ENCODE results near the gene COL17A1. TPM values are rescaled to one million over a fixed set of nuclear protein-coding genes. Genes with fewer than 3 reads are reported as not detected.

COL17A1 gene
- total RNA-seq, 1 donor from 2014 or later, result 1.7 TPM

DNA sequence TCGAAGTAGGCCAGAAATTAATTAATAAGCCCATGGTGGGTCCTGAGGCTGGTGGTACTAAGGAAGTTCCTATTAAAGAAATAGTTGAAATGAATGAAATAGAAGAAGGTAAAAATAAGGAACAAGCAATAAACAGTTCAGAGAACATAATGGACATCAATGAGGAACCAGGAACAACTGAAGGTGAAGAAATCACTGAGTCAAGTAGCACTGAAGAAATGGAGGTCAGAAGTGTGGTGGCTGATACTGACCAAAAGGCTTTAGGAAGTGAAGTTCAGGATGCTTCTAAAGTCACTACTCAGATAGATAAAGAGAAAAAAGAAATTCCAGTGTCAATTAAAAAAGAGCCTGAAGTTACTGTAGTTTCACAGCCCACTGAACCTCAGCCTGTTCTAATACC is 82.8 kb downstream of the COL17A1 start:
- no peak overlapping the region for H3K4me3 ChIP-seq (ENCODE audit: low read depth, low read length)
- no peak for DNase-seq (ENCODE audit: low read depth)
- TF ChIP-seq, protein P1, sequence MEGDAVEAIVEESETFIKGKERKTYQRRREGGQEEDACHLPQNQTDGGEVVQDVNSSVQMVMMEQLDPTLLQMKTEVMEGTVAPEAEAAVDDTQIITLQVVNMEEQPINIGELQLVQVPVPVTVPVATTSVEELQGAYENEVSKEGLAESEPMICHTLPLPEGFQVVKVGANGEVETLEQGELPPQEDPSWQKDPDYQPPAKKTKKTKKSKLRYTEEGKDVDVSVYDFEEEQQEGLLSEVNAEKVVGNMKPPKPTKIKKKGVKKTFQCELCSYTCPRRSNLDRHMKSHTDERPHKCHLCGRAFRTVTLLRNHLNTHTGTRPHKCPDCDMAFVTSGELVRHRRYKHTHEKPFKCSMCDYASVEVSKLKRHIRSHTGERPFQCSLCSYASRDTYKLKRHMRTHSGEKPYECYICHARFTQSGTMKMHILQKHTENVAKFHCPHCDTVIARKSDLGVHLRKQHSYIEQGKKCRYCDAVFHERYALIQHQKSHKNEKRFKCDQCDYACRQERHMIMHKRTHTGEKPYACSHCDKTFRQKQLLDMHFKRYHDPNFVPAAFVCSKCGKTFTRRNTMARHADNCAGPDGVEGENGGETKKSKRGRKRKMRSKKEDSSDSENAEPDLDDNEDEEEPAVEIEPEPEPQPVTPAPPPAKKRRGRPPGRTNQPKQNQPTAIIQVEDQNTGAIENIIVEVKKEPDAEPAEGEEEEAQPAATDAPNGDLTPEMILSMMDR (conservative IDR thresholded peaks at IDR 0.05; ENCODE audit: low read depth, low read length), result no peak

DNA sequence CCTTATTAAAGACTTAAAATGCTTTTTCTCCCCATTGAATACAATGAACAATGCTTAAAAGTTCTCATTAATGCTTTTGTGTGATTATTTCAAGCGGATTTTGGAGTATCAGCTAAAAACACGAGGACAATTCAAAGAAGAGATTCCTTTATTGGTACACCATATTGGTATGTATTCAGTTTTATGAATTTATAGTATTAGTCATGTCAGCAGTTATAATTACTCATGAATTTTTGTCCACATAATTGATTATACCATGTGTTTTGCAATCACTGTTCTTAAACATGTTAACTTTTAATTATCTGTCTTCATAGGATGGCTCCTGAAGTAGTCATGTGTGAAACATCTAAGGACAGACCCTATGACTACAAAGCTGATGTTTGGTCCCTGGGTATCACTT is 86.9 kb downstream of the COL17A1 start:
- H3K4me3 ChIP-seq (ENCODE audit: low read depth, low read length), result no peak overlapping the region
- TF ChIP-seq, protein P1 (conservative IDR thresholded peaks at IDR 0.05; ENCODE audit: low read depth, low read length), result no peak

DNA sequence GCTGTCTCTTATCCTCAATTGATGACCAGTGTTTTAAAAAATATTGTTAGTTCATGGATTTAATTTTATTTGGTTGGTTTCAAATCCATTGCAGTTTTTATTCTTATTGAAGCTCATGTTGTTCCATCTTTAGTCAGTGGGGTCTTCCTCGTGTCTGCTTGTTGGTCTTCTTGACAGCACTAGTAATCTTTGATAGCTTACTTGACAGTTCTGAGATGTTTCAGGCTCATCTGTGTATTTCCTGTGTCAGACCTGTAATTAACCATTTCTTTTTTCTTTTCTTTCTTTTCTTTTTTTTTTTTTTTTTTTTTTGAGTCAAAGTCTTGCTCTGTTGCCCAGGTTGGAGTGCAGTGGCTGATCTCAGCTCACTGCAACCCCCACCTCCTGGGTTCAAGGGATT is 90.5 kb downstream of the COL17A1 start:
- TF ChIP-seq, protein P1 (conservative IDR thresholded peaks at IDR 0.05; ENCODE audit: low read depth, low read length), result no peak

More for the DNA sequence above, 86.9 kb downstream of the COL17A1 start:
- DNase-seq (ENCODE audit: low read depth), result no peak

DNA sequence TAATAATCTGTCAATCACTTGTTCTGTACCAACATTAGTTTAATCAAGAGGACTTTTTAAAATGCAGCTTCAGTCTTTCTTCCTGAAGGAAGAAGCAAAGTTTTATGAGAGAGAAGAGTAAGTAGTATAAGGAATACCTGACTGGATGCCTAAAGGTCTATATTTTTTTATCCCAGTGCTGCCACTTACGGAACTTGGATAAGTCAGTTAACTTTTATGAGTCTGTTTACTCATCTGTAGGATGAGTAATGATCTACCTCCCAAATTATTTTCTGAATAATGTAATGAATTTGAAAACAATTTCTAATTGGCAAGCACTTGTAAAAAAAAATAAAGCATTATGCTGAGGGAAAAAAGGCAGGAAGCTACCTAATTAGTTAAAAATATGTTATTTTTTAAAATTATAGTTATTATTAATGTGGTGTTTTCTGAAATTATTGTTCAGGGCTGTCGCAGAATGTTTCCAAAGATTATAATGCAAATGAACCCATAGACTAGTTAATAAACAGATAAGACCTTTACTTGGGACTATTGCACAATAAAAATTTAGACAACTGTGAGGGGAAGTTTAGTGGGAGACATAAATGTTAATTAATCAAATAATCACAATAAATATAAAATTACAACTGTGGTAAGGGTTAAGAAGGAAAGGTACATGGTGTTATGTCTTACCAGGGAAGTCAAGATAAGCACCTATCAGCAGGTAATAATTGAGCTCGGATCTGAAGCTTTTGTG is 94.1 kb downstream of the COL17A1 start:
- no peak overlapping the region for H3K4me3 ChIP-seq (ENCODE audit: low read depth, low read length)
- no peak for DNase-seq (ENCODE audit: low read depth)
- TF ChIP-seq, protein P1 (conservative IDR thresholded peaks at IDR 0.05; ENCODE audit: low read depth, low read length), result no peak

More for the DNA sequence above, 90.5 kb downstream of the COL17A1 start:
- no peak overlapping the region for H3K4me3 ChIP-seq (ENCODE audit: low read depth, low read length)
- no peak for DNase-seq (ENCODE audit: low read depth)

DNA sequence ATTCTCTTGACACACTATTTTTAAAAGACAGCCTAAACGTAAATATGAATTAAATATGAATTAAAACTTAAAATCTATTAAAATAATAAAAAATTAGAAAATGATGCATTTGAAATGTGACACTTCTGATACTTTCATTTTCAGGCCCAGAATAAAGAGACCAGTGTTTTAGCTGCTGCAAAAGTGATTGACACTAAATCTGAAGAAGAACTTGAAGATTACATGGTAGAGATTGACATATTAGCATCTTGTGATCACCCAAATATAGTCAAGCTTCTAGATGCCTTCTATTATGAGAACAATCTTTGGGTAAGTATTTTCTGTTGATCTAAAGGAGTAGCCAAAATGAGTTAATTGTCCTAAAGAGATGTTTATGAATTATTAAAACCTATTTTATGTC is 95.1 kb downstream of the COL17A1 start:
- TF ChIP-seq, protein P1 (conservative IDR thresholded peaks at IDR 0.05; ENCODE audit: low read depth, low read length), result no peak
- DNase-seq (ENCODE audit: low read depth), result no peak
- H3K4me3 ChIP-seq (ENCODE audit: low read depth, low read length), result no peak overlapping the region

DNA sequence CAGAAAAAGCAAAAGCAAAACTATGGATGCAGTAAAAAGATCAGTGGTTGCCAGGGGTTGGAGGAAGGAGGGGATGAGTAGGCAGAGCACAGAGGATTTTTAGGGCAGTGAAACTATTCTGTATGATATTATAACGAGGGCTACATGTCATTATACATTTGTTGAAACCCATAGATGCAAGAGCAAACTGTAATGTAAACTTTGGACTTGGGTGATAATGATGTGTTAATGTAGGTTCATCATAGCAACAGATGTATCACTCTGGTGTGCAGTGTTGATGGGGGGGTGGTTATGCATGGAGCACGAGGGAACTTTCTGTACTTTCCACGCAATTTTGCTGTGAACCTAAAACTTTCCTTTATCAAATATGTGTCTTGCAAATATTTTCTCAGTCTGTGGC is 95.6 kb downstream of the COL17A1 start:
- H3K4me3 ChIP-seq (ENCODE audit: low read depth, low read length), result no peak overlapping the region
- TF ChIP-seq, protein P1 (conservative IDR thresholded peaks at IDR 0.05; ENCODE audit: low read depth, low read length), result no peak
- DNase-seq (ENCODE audit: low read depth), result no peak

DNA sequence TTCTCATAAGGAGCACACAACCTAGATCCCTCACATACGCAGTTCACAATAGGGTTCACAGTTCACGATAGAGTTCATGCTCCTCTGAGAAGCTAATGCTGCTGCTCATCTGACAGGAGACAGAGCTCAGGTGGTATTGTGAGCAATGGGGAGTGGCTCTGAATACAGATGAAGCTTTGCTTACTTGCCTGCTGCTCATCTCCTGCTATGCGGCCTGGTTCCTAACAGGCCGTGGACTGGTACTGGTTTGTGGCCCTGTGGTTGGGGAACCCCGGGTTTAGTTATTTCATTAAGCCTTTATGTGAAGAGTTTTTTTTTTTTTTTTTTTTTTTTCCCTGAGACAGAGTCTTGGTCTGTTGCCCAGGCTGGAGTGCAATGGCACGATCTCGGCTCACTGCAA is 99.3 kb downstream of the COL17A1 start:
- H3K4me3 ChIP-seq (ENCODE audit: low read depth, low read length), result no peak overlapping the region
- TF ChIP-seq, protein P1 (conservative IDR thresholded peaks at IDR 0.05; ENCODE audit: low read depth, low read length), result no peak
- DNase-seq (ENCODE audit: low read depth), result no peak
